ENCODE measurements around the gene GPR65.

- TF ChIP-seq, protein P1, sequence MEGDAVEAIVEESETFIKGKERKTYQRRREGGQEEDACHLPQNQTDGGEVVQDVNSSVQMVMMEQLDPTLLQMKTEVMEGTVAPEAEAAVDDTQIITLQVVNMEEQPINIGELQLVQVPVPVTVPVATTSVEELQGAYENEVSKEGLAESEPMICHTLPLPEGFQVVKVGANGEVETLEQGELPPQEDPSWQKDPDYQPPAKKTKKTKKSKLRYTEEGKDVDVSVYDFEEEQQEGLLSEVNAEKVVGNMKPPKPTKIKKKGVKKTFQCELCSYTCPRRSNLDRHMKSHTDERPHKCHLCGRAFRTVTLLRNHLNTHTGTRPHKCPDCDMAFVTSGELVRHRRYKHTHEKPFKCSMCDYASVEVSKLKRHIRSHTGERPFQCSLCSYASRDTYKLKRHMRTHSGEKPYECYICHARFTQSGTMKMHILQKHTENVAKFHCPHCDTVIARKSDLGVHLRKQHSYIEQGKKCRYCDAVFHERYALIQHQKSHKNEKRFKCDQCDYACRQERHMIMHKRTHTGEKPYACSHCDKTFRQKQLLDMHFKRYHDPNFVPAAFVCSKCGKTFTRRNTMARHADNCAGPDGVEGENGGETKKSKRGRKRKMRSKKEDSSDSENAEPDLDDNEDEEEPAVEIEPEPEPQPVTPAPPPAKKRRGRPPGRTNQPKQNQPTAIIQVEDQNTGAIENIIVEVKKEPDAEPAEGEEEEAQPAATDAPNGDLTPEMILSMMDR (IDR thresholded peaks at IDR 0.05; ENCODE audit: insufficient read depth, low read length): no peak
- TF ChIP-seq POLR2AphosphoS5 (IDR thresholded peaks at IDR 0.05; ENCODE audit: low read depth): no peak
- TF ChIP-seq, protein P2, sequence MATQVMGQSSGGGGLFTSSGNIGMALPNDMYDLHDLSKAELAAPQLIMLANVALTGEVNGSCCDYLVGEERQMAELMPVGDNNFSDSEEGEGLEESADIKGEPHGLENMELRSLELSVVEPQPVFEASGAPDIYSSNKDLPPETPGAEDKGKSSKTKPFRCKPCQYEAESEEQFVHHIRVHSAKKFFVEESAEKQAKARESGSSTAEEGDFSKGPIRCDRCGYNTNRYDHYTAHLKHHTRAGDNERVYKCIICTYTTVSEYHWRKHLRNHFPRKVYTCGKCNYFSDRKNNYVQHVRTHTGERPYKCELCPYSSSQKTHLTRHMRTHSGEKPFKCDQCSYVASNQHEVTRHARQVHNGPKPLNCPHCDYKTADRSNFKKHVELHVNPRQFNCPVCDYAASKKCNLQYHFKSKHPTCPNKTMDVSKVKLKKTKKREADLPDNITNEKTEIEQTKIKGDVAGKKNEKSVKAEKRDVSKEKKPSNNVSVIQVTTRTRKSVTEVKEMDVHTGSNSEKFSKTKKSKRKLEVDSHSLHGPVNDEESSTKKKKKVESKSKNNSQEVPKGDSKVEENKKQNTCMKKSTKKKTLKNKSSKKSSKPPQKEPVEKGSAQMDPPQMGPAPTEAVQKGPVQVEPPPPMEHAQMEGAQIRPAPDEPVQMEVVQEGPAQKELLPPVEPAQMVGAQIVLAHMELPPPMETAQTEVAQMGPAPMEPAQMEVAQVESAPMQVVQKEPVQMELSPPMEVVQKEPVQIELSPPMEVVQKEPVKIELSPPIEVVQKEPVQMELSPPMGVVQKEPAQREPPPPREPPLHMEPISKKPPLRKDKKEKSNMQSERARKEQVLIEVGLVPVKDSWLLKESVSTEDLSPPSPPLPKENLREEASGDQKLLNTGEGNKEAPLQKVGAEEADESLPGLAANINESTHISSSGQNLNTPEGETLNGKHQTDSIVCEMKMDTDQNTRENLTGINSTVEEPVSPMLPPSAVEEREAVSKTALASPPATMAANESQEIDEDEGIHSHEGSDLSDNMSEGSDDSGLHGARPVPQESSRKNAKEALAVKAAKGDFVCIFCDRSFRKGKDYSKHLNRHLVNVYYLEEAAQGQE (IDR thresholded peaks at IDR 0.05; ENCODE audit: insufficient replicate concordance, low read depth): no peak
These were observed 364 bp upstream of the GPR65 start for GRCh38 chr14:88004506-88005036.
